Right lobe of liver (tissue), 4 donors: ENCODE data around the gene SIRT2.

ENCODE experiments used
- CTCF ChIP-seq, 4 donors: fragments of 200-600 bp in 3 of 4; fragments of 450-650 bp in 1 of 4; IDR thresholded peaks; one replicate each; pipeline versions ENCODE4 v1.5.1 to v1.8.0; 2016 to 2022; ENCODE audit warnings: antibody characterized with exemption in 4 of 4, mild to moderate bottlenecking in 2 of 4
- POLR2A ChIP-seq: fragments of 450-650 bp; IDR thresholded peaks from one replicate; pipeline ENCODE4 v1.6.1; 2017; ENCODE audit warnings: antibody characterized with exemption, mild to moderate bottlenecking
- donor health status: DM: no; HTN: no; CAD: no.
- donor health status: DM: no; HTN: no; CAD: no.
- donor health status: DM: no; HTN: yes; CAD: no.

DNA sequence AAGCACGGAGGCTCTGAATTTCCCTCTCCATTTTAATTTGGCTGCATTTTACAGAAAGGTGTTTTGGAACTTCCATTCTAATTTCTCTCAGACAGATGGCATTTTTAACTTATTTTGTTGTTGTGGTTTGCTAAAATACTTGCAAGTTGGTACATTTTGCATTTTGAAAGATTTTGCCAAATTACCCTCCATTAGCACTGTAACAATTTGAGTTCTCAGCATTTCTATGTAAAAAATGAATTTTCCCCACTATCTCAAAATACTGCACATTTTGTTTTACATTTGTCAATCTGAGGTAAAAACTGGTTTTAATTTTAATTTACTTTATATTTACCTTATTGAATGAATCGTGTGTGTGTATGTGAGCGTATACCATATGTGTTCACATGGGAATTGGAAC lies 42.6 kb downstream of the SIRT2 start:
- TF ChIP-seq CTCF (IDR thresholded peaks at IDR 0.05) = no peak
- no peak for TF ChIP-seq POLR2A
